ENCODE data around the gene BBS5.
"Not testable (repeated sequence)": the region's sequence is repeated elsewhere in the genome, so short reads cannot be mapped to it uniquely, and the experiment has no call there.

The BBS5 gene

GRCh38 chr2:169513094-169513493 lies 33.8 kb downstream of the BBS5 start (continued):
- TF ChIP-seq, protein P1, sequence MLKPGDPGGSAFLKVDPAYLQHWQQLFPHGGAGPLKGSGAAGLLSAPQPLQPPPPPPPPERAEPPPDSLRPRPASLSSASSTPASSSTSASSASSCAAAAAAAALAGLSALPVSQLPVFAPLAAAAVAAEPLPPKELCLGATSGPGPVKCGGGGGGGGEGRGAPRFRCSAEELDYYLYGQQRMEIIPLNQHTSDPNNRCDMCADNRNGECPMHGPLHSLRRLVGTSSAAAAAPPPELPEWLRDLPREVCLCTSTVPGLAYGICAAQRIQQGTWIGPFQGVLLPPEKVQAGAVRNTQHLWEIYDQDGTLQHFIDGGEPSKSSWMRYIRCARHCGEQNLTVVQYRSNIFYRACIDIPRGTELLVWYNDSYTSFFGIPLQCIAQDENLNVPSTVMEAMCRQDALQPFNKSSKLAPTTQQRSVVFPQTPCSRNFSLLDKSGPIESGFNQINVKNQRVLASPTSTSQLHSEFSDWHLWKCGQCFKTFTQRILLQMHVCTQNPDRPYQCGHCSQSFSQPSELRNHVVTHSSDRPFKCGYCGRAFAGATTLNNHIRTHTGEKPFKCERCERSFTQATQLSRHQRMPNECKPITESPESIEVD (tag by site-specific recombination; IDR thresholded peaks at IDR 0.05), result no peak
- no peak for TF ChIP-seq ZFP41 (tag by site-specific recombination; IDR thresholded peaks at IDR 0.05; ENCODE audit: borderline replicate concordance)

- CTCF ChIA-PET, result interaction anchor here (0.7 to 1.7 kb wide), 3 partner anchors 14 to 83 kb away, joined by 3 to 9 read pairs (median 4); no protein-coding TSS in a partner anchor
- H3K9me3 ChIP-seq (ENCODE audit: control insufficient read depth, insufficient read depth, low read depth, low read length), result no peaks in the 10 kb centered on the region
- H3K36me3 ChIP-seq (ENCODE audit: control insufficient read depth in 2 of 2, insufficient read depth in 1 of 2, low read length in 2 of 2), result no peaks in the 10 kb centered on the region
- POLR2A ChIA-PET, result no interaction called here
- peaks cover 14% of the 10 kb centered on the region for H3K4me1 ChIP-seq (ENCODE audit: control insufficient read depth, insufficient read depth, low read length)
- H3K27ac ChIP-seq (ENCODE audit: extremely low read depth, low read depth, low read length), result no peak overlapping the region
- no peak overlapping the region for H3K4me3 ChIP-seq (ENCODE audit: low read depth, low read length)
- TF ChIP-seq TSHZ1 (tag by site-specific recombination; IDR thresholded peaks at IDR 0.05; ENCODE audit: borderline replicate concordance) (no peak), ZNF16 (tag by site-specific recombination; IDR thresholded peaks at IDR 0.05; ENCODE audit: low read depth) (no peak), ZNF514 (tag by site-specific recombination; IDR thresholded peaks at IDR 0.05) (no peak), ZFHX2 (tag by site-specific recombination; conservative IDR thresholded peaks at IDR 0.05) (no peak), HOXA7 (CRISPR knock-in tag; IDR thresholded peaks at IDR 0.05; ENCODE audit: borderline replicate concordance) (no peak), ZBTB17 (tag by site-specific recombination; IDR thresholded peaks at IDR 0.05) (no peak), ZNF473 (tag by site-specific recombination; IDR thresholded peaks at IDR 0.05) (no peak), ZNF785 (tag by site-specific recombination; IDR thresholded peaks at IDR 0.05) (no peak), ZNF549 (tag by site-specific recombination; IDR thresholded peaks at IDR 0.05) (no peak), ZBTB48 (tag by site-specific recombination; IDR thresholded peaks at IDR 0.05) (no peak), ZEB2 (tag by site-specific recombination; IDR thresholded peaks at IDR 0.05) (no peak), ZBTB8A (tag by site-specific recombination; IDR thresholded peaks at IDR 0.05) (no peak), ZNF366 (tag by site-specific recombination; conservative IDR thresholded peaks at IDR 0.05) (no peak), ZXDB (tag by site-specific recombination; IDR thresholded peaks at IDR 0.05) (no peak), ZNF561 (tag by site-specific recombination; IDR thresholded peaks at IDR 0.05; ENCODE audit: borderline replicate concordance) (no peak), SCRT2 (tag by site-specific recombination; IDR thresholded peaks at IDR 0.05) (no peak), ZNF654 (tag by site-specific recombination; IDR thresholded peaks at IDR 0.05; ENCODE audit: low read depth) (no peak)
- TF ChIP-seq, protein P2, sequence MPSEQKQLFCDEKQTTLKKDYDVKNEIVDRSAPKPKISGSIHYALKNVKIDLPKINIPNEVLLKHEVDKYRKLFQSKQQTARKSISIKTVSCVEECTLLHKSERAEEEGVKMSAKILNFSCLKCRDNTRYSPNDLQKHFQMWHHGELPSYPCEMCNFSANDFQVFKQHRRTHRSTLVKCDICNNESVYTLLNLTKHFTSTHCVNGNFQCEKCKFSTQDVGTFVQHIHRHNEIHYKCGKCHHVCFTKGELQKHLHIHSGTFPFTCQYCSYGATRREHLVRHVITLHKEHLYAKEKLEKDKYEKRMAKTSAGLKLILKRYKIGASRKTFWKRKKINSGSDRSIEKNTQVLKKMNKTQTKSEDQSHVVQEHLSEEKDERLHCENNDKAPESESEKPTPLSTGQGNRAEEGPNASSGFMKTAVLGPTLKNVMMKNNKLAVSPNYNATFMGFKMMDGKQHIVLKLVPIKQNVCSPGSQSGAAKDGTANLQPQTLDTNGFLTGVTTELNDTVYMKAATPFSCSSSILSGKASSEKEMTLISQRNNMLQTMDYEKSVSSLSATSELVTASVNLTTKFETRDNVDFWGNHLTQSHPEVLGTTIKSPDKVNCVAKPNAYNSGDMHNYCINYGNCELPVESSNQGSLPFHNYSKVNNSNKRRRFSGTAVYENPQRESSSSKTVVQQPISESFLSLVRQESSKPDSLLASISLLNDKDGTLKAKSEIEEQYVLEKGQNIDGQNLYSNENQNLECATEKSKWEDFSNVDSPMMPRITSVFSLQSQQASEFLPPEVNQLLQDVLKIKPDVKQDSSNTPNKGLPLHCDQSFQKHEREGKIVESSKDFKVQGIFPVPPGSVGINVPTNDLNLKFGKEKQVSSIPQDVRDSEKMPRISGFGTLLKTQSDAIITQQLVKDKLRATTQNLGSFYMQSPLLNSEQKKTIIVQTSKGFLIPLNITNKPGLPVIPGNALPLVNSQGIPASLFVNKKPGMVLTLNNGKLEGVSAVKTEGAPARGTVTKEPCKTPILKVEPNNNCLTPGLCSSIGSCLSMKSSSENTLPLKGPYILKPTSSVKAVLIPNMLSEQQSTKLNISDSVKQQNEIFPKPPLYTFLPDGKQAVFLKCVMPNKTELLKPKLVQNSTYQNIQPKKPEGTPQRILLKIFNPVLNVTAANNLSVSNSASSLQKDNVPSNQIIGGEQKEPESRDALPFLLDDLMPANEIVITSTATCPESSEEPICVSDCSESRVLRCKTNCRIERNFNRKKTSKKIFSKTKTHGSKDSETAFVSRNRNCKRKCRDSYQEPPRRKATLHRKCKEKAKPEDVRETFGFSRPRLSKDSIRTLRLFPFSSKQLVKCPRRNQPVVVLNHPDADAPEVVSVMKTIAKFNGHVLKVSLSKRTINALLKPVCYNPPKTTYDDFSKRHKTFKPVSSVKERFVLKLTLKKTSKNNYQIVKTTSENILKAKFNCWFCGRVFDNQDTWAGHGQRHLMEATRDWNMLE (tag by site-specific recombination; conservative IDR thresholded peaks at IDR 0.05; ENCODE audit: low read depth), result no peak
- TF ChIP-seq, protein P3, sequence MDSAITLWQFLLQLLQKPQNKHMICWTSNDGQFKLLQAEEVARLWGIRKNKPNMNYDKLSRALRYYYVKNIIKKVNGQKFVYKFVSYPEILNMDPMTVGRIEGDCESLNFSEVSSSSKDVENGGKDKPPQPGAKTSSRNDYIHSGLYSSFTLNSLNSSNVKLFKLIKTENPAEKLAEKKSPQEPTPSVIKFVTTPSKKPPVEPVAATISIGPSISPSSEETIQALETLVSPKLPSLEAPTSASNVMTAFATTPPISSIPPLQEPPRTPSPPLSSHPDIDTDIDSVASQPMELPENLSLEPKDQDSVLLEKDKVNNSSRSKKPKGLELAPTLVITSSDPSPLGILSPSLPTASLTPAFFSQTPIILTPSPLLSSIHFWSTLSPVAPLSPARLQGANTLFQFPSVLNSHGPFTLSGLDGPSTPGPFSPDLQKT (IDR thresholded peaks at IDR 0.05; ENCODE audit: borderline replicate concordance, low read depth, low read length), result no peak
Observed at GRCh38 chr2:169513926-169514325, 34.6 kb downstream of the BBS5 start.

GRCh38 chr2:169514758-169515157 lies 35.5 kb downstream of the BBS5 start:
- not testable (repeated sequence) for H3K27ac ChIP-seq (ENCODE audit: extremely low read depth, low read depth, low read length); H3K9me3 ChIP-seq (ENCODE audit: control insufficient read depth, insufficient read depth, low read depth, low read length); H3K36me3 ChIP-seq (ENCODE audit: control insufficient read depth in 2 of 2, insufficient read depth in 1 of 2, low read length in 2 of 2); H3K4me3 ChIP-seq (ENCODE audit: low read depth, low read length)
- H3K4me1 ChIP-seq (ENCODE audit: control insufficient read depth, insufficient read depth, low read length), result peaks cover 12% of the 10 kb centered on the region; the same call in 1 of the 2 replicates
- ChIA-PET CTCF (interaction anchor here (5.2 kb wide), 1 partner anchor 14 kb away, joined by 28 read pairs; no protein-coding TSS in a partner anchor), POLR2A (interaction anchor here (0.6 kb wide), 1 partner anchor 19 kb away, joined by 3 read pairs; no protein-coding TSS in a partner anchor)
